Measurements from ENCODE around the gene NHLRC1.
"Not testable (repeated sequence)": the region's sequence is repeated elsewhere in the genome, so short reads cannot be mapped to it uniquely, and the experiment has no call there.

NHLRC1 gene

DNA sequence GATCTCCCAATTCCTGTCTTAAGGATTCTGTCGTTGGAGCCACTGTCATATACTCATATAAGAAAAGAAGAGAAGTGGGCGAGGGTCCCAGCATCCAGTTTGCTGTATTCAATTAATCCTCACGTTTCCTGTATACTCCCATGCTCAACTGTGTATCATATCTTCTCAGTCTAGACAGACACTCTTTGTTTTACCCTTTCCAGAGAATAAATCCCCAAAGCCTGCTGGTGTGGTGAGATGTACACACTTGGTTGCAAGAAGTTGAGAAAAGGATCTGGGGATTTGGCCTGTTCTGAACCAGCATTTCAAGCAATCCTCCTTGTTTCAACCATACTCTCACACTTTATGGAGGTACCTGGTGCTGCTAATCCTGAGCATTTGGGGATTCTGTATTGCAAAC lies 29.3 kb upstream of the NHLRC1 start:
- peaks cover 2% of the 10 kb centered on the region for H3K36me3 ChIP-seq (ENCODE audit: insufficient read depth, low read length)
- H3K4me1 ChIP-seq (ENCODE audit: insufficient read depth, low read length): peaks cover 21% of the 10 kb centered on the region
- no peak overlapping the region for H3K4me3 ChIP-seq (ENCODE audit: low read length)
- H2AFZ ChIP-seq (ENCODE audit: low read depth, low read length): no peak overlapping the region
- no peaks in the 10 kb centered on the region for H3K9me3 ChIP-seq (ENCODE audit: low read length)
- H3K27me3 ChIP-seq (ENCODE audit: insufficient read depth, low read length): no peaks in the 10 kb centered on the region

DNA sequence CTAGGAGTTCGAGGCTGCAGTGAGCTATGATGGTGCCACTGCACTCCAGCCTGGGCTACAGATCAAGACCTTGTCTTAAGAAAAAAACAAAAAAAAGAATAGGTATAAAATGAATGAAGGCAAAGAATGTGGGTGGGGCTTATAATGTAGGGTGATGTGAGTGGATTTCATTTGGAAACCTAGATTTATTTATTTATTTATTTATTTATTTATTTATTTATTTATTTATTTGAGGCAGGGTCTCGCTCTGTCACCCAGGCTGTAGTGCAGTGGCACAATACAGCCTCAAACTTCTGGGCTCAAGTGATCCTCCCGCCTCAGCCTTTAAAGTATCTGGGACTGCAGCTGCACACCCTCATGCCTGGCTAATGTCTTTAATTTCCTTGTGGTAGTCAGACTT lies 28.9 kb upstream of the NHLRC1 start:
- H3K4me3 ChIP-seq (ENCODE audit: low read length); H2AFZ ChIP-seq (ENCODE audit: low read depth, low read length); H3K9me3 ChIP-seq (ENCODE audit: low read length); H3K36me3 ChIP-seq (ENCODE audit: insufficient read depth, low read length); H3K27me3 ChIP-seq (ENCODE audit: insufficient read depth, low read length): not testable (repeated sequence)
- peaks cover 21% of the 10 kb centered on the region for H3K4me1 ChIP-seq (ENCODE audit: insufficient read depth, low read length)

DNA sequence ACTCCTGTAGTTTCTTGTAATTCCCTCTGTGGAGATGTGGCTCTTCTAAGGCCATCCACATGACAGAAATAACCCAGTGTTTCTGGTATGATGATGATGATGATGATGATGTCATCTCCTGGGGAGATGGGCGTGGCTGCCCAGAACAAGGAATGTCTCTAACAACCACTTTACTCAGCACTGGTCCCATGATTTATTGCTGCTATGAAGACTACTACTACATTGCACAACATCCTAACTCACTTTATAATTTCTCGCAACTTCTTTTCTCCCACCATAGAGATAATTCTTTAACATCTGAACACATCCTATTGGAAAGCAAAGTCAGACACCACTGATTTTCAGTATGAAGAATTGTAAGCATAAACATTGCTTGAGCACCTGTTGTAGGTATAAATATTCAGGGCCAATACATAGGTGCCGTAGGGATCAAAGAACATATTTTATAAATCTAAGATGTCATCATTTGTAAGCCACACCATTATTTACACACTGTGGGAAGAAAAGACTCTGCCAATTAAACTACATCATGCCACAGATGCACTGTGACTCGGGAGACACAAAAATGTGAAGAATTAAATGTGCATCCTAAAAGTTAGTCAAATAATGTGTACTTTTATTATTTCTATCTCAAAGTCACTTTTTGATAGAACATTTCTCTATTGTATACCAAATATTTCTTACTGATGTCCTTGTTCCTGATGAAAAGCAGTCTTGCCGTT lies 26.0 kb upstream of the NHLRC1 start:
- no peak overlapping the region for H3K4me3 ChIP-seq (ENCODE audit: low read length)
- peaks cover 7% of the 10 kb centered on the region for H3K4me1 ChIP-seq (ENCODE audit: insufficient read depth, low read length)
- no peaks in the 10 kb centered on the region for H3K27me3 ChIP-seq (ENCODE audit: insufficient read depth, low read length)
- H3K9me3 ChIP-seq (ENCODE audit: low read length): no peaks in the 10 kb centered on the region
- peaks cover 2% of the 10 kb centered on the region for H3K36me3 ChIP-seq (ENCODE audit: insufficient read depth, low read length)
- H2AFZ ChIP-seq (ENCODE audit: low read depth, low read length): no peak overlapping the region

DNA sequence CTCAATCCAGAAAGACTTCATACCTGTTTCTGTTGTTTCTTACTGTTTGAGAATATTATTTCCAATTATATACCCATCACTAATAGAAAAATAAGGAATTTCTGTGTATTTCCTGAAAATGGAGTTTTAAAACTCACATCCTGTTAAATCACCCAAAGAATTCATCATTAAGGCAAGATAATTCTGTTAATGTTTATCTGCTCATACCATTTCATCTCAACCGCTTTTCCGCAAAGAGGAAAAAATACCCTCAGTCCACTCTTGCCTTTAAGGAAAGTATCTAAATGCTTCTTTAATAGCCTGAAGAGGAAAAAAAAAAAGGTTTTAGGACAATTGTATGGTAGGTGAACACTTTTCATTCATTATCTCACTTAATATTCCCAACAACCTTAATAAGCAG lies 25.1 kb upstream of the NHLRC1 start:
- Histone ChIP-seq H3K36me3 (ENCODE audit: insufficient read depth, low read length) (peaks cover 2% of the 10 kb centered on the region), H3K4me3 (ENCODE audit: low read length) (no peak overlapping the region), H3K4me1 (ENCODE audit: insufficient read depth, low read length) (peaks cover 1% of the 10 kb centered on the region), H2AFZ (ENCODE audit: low read depth, low read length) (no peak overlapping the region), H3K9me3 (ENCODE audit: low read length) (no peaks in the 10 kb centered on the region), H3K27me3 (ENCODE audit: insufficient read depth, low read length) (no peaks in the 10 kb centered on the region)

DNA sequence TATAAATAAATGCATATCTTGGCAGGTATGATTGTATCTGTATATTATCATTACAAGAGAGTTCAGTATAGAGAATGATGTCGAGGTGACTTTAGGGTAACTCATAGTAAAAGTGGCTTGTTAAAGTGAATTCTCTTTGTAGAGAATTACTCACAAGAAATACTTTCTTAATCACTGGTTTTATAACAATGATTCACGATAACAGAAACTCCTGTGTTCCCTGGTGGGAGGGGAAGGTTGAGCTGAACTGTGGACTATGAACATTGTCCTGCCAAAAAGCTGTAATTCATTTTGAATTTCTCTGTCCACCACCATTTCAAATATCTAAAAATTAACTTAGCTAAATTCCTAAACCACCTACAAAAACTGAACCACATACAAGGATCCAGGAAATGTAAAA lies 24.7 kb upstream of the NHLRC1 start:
- Histone ChIP-seq H2AFZ (ENCODE audit: low read depth, low read length) (no peak overlapping the region), H3K9me3 (ENCODE audit: low read length) (no peaks in the 10 kb centered on the region), H3K4me1 (ENCODE audit: insufficient read depth, low read length) (no peaks in the 10 kb centered on the region), H3K4me3 (ENCODE audit: low read length) (no peak overlapping the region), H3K36me3 (ENCODE audit: insufficient read depth, low read length) (peaks cover 2% of the 10 kb centered on the region), H3K27me3 (ENCODE audit: insufficient read depth, low read length) (no peaks in the 10 kb centered on the region)

DNA sequence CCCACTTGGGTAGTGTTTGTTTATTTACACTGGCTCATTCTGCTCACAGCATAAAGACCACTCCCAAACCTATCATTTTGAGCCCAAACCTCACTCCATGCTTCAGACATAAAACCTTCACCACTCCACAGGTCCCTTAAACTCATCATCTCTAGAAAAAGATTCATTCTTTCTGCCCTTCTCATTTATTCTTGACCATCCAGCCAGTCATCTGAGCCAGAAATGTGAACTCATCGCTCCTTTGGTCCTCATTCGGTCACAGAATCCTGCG lies 20.0 kb upstream of the NHLRC1 start:
- peaks cover 8% of the 10 kb centered on the region for H3K36me3 ChIP-seq (ENCODE audit: insufficient read depth, low read length)

DNA sequence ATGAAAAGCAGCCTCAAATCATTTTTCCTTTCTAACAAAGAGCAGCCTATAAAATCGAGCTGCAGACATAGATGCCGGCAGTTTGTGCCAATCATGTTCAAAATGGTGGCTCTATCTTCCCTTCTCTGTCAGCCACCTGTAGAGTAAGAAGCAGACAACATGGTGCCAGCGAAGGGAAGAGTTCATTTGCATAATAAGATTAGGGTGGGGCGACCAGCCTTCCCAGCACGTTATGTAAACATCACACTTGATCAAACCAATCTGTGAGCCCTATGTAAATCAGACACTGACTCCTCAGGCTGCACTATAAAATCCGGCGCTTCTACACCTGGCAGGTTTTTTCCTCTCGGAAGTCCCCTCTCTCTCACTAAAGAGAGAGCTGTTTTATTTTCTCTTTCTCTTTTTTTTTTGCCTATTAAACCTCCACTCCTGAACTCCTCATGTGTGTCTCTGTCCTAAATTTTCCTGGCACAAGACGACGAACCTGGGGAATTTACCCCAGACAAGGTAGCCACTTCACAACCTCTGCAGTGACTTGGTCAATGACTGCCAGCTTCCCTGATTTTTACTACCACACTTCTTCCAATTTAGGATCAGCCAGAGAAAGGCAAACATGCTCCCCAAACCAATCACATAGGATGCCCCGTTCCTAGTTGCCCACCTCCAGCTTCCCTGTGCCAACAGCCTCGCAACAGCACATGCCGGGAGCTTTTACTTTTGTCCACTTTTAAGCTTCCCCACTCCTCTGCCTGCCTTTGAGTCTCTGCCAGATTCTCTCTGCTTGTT lies 19.5 kb upstream of the NHLRC1 start:
- H3K36me3 ChIP-seq (ENCODE audit: insufficient read depth, low read length): peaks cover 8% of the 10 kb centered on the region
- no peaks in the 10 kb centered on the region for H3K27me3 ChIP-seq (ENCODE audit: insufficient read depth, low read length)
- no peaks in the 10 kb centered on the region for H3K4me1 ChIP-seq (ENCODE audit: insufficient read depth, low read length)
- H2AFZ ChIP-seq (ENCODE audit: low read depth, low read length): no peak overlapping the region
- H3K9me3 ChIP-seq (ENCODE audit: low read length): no peaks in the 10 kb centered on the region
- H3K4me3 ChIP-seq (ENCODE audit: low read length): no peak overlapping the region

More for the DNA sequence above, 20.0 kb upstream of the NHLRC1 start:
- no peaks in the 10 kb centered on the region for H3K27me3 ChIP-seq (ENCODE audit: insufficient read depth, low read length)
- H3K4me1 ChIP-seq (ENCODE audit: insufficient read depth, low read length): no peaks in the 10 kb centered on the region
- H2AFZ ChIP-seq (ENCODE audit: low read depth, low read length): no peak overlapping the region
- no peak overlapping the region for H3K4me3 ChIP-seq (ENCODE audit: low read length)
- no peaks in the 10 kb centered on the region for H3K9me3 ChIP-seq (ENCODE audit: low read length)

DNA sequence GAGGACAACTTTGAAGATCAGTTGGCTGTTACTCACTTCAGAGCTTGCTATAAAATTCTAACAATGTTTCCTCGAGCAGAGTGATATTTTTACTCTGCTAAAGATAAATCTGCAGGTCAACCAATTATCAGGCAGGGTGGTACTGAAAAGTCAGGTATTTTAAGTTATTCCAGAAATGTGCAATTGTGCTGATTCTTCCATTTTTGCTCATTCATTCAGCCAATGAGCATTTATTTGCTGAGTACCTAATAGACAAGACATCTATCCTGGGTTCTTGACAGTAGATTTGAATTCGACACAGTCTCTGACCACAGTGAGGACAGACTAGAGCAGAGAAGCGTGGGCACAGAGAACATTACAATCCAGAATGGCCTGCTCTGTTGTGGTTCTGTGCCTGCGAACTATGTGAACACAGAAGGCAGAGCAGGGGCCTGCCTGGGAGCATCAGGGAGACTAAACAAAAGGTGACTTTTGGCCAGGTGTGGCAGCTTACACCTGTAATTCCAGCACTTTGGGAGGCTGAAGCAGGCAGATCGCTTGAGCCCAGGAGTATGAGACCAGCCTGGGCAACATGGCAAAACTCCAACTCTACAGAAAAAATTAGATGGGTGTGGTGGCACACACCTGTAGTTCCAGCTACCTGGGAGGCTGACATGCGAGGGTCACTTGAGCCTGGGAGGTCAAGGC lies 17.6 kb upstream of the NHLRC1 start:
- Histone ChIP-seq H3K27me3 (ENCODE audit: insufficient read depth, low read length) (no peaks in the 10 kb centered on the region), H3K4me1 (ENCODE audit: insufficient read depth, low read length) (no peaks in the 10 kb centered on the region), H3K36me3 (ENCODE audit: insufficient read depth, low read length) (peaks cover 12% of the 10 kb centered on the region), H3K4me3 (ENCODE audit: low read length) (no peak overlapping the region), H2AFZ (ENCODE audit: low read depth, low read length) (no peak overlapping the region), H3K9me3 (ENCODE audit: low read length) (no peaks in the 10 kb centered on the region)

DNA sequence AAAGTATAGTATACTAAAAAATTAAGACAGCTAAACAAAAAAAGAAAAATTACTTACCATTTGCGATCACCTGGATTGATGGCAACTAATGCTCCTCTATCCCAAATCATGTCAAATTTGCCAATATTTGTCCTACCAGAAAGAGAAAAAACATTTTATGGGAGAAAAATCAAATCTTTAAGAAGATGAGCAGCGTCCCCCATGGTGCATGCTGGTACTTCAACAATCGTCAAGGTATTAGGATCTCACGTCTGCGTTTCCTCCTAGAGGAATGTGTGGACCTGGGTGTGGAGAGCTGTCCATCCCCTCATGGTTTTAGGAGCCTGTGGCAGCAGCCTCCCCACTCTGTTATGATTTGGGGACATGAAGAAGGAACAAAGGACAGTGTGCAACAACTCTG lies 16.4 kb upstream of the NHLRC1 start:
- no peaks in the 10 kb centered on the region for H3K4me1 ChIP-seq (ENCODE audit: insufficient read depth, low read length)
- no peak overlapping the region for H3K4me3 ChIP-seq (ENCODE audit: low read length)
- H3K9me3 ChIP-seq (ENCODE audit: low read length): no peaks in the 10 kb centered on the region
- no peaks in the 10 kb centered on the region for H3K27me3 ChIP-seq (ENCODE audit: insufficient read depth, low read length)
- peaks cover 12% of the 10 kb centered on the region for H3K36me3 ChIP-seq (ENCODE audit: insufficient read depth, low read length)
- H2AFZ ChIP-seq (ENCODE audit: low read depth, low read length): no peak overlapping the region

DNA sequence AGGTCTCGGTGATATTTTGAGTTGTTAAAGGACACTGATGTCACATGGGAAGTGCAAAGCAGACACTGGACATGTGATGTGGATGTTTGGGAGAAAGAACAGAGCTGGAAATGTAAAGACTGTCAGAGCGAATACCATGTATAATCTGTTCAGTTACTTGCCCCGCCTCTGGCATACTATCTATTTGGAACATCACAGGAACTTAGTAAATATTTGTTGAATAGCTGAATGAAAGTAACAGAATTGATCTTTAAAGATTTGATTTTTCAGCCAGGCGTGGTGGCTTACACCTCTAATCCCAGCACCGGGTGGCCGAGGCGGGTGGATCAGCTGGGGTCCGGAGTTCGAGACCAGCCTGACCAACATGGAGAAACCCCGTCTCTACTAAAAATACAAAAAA lies 13.8 kb upstream of the NHLRC1 start:
- H3K27me3 ChIP-seq (ENCODE audit: insufficient read depth, low read length): no peaks in the 10 kb centered on the region
- H3K4me3 ChIP-seq (ENCODE audit: low read length): no peak overlapping the region
- H3K36me3 ChIP-seq (ENCODE audit: insufficient read depth, low read length): peaks cover 10% of the 10 kb centered on the region
- no peak overlapping the region for H2AFZ ChIP-seq (ENCODE audit: low read depth, low read length)
- no peaks in the 10 kb centered on the region for H3K9me3 ChIP-seq (ENCODE audit: low read length)
- no peaks in the 10 kb centered on the region for H3K4me1 ChIP-seq (ENCODE audit: insufficient read depth, low read length)

DNA sequence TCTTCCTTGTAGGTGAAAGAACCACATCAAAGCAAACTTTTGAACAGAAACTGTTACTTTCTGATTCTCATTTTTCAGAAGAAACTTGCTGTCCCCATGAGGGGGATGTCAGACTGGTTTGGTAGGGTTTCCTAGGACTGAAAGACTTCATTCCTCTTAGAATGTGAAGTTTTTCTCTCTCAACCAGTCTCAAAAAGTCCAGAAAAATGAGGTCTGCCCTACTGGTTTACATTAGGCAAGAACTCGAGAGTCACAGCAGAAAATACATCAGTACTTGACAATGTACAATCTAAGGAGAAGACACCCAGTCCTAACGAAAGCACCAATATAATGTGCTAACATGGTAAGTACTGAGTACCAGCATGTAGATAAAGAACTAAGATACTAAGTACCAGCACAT lies 12.7 kb upstream of the NHLRC1 start:
- H2AFZ ChIP-seq (ENCODE audit: low read depth, low read length): no peak overlapping the region
- H3K27me3 ChIP-seq (ENCODE audit: insufficient read depth, low read length): no peaks in the 10 kb centered on the region
- H3K9me3 ChIP-seq (ENCODE audit: low read length): no peaks in the 10 kb centered on the region
- peaks cover 10% of the 10 kb centered on the region for H3K36me3 ChIP-seq (ENCODE audit: insufficient read depth, low read length)
- no peaks in the 10 kb centered on the region for H3K4me1 ChIP-seq (ENCODE audit: insufficient read depth, low read length)
- no peak overlapping the region for H3K4me3 ChIP-seq (ENCODE audit: low read length)

DNA sequence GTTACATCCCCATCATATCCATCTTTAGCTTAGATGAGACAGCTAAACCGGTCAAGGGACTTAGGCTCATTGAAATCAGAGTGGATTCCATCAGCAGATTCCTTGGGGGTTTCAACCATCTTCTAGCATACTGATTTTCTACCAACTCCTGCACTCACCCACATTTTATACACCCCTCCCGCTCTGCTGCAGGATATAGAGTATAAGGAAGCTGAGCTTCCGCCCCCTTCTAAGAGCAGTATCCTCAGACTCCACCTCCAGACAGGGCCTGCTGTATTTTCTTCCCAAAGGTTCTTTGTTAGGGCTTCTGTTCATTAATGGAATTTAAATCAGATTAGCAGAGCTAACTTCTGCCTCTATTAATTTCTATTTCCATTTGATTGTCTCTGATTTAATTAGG lies 9.9 kb upstream of the NHLRC1 start:
- Histone ChIP-seq H3K27me3 (ENCODE audit: insufficient read depth, low read length) (no peaks in the 10 kb centered on the region), H3K9me3 (ENCODE audit: low read length) (no peaks in the 10 kb centered on the region), H3K4me1 (ENCODE audit: insufficient read depth, low read length) (no peaks in the 10 kb centered on the region), H3K4me3 (ENCODE audit: low read length) (no peak overlapping the region), H2AFZ (ENCODE audit: low read depth, low read length) (no peak overlapping the region), H3K36me3 (ENCODE audit: insufficient read depth, low read length) (peaks cover 4% of the 10 kb centered on the region)

DNA sequence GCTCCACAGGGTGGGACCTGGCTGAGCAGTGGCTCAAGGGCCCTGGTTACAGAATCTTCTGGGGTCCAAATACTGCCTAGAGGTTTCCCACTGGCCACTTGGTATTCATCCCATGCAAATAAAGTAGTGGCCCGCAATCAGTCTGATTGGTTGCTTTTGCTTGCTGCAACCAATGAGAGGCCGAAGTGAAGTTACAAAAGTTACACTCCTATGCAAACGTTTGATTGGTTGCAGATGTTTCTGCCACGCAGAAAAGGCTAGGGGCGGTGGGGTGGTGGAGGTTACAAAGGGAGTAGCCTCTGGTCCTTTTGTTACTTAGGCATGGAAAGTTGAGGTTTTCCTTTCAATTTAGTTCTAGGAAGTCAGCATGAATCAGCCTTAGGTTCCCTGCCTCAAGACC lies 3.6 kb upstream of the NHLRC1 start:
- Histone ChIP-seq H3K9me3 (ENCODE audit: low read length) (no peaks in the 10 kb centered on the region), H3K36me3 (ENCODE audit: insufficient read depth, low read length) (no peaks in the 10 kb centered on the region), H2AFZ (ENCODE audit: low read depth, low read length) (no peak overlapping the region), H3K4me1 (ENCODE audit: insufficient read depth, low read length) (no peaks in the 10 kb centered on the region), H3K4me3 (ENCODE audit: low read length) (no peak overlapping the region), H3K27me3 (ENCODE audit: insufficient read depth, low read length) (no peaks in the 10 kb centered on the region)

Data from neuron (in vitro differentiated cells).